HepG2 (cell line): ENCODE results near the gene STX8.

ENCODE experiments used
- IRX3 ChIP-seq: sonication (generic); formaldehyde crosslinking; IDR thresholded peaks from 2 replicates; pipeline ENCODE4 v1.8.1; 2023; ENCODE audit warnings: mild to moderate bottlenecking, low read depth, missing genetic modification reagents, borderline replicate concordance
- TRIM24 ChIP-seq: sonication (generic); formaldehyde crosslinking; IDR thresholded peaks from 2 replicates; pipeline ENCODE4 v1.8.0; 2022; ENCODE audit warnings: mild to moderate bottlenecking, missing genetic modification reagents
- ZNF282 ChIP-seq: fragments of 450-650 bp; IDR thresholded peaks from 2 replicates; pipeline ENCODE4 v1.6.1; 2018; ENCODE audit not compliant: partially characterized antibody
- TF ChIP-seq, protein P1 (sequence below): sonication (generic); formaldehyde crosslinking; IDR thresholded peaks from 2 replicates; pipeline ENCODE4 v1.9.0; 2021; ENCODE audit warnings: missing genetic modification reagents, mild to moderate bottlenecking, borderline replicate concordance

DNA sequence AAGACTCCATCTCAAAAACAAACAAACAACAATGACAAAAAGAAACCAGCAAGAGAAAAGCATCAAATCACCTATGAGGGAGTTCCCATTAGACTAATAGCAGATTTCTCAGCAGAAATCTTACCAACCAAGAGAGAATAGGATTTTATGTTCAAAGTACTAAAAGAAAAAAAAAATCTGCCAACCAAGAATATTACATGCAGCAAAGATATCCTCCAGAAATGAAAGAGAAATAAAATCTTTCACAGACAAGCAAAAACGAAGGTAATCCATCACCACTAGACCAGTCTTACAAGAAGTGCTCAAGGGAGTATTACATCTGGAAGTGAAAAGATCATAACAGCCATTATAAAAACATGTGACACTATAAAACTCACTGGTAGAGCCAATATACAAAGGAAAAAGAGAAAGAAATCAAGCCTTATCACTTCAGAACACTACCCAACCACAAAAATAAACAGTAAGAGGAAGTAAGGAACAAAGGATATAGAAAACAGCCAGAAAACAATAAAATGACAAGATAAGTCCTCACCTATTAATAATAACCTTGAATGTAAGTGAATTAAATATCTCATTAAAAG, 66.3 kb downstream of the STX8 start:
- TF ChIP-seq, protein P1, sequence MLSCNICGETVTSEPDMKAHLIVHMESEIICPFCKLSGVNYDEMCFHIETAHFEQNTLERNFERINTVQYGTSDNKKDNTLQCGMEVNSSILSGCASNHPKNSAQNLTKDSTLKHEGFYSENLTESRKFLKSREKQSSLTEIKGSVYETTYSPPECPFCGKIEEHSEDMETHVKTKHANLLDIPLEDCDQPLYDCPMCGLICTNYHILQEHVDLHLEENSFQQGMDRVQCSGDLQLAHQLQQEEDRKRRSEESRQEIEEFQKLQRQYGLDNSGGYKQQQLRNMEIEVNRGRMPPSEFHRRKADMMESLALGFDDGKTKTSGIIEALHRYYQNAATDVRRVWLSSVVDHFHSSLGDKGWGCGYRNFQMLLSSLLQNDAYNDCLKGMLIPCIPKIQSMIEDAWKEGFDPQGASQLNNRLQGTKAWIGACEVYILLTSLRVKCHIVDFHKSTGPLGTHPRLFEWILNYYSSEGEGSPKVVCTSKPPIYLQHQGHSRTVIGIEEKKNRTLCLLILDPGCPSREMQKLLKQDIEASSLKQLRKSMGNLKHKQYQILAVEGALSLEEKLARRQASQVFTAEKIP, result no peak
- no peak for TF ChIP-seq ZNF282
- TF ChIP-seq TRIM24, result no peak
- TF ChIP-seq IRX3 (CRISPR knock-in tag), result no peak
